Right lobe of liver (tissue), 6 donors: ENCODE results near the gene PRKG2. TPM values are rescaled to one million over a fixed set of nuclear protein-coding genes. Genes with fewer than 3 reads are reported as not detected.

ENCODE experiments used
- ATAC-seq, 4 donors: fragments of 200-7000 bp; cut with Tn5 transposase; one replicate each; pipeline ENCODE4 v1.9.1; 2020; ENCODE audit warnings: mild to moderate bottlenecking in 4 of 4, moderate library complexity in 4 of 4
- DNase-seq, 3 donors: peaks; one replicate each; pipeline ENCODE4 v3.0.0-alpha.2; 2020
- H3K27ac ChIP-seq, 3 donors: fragments of 200-600 bp; one replicate each; pipeline ENCODE4 v1.8.0; 2022
- H3K27me3 ChIP-seq, 2 donors: fragments of 200-600 bp; one replicate each; pipeline ENCODE4 v1.8.0; 2022
- H3K36me3 ChIP-seq, 4 donors: fragments of 200-600 bp; sonication (generic) in 1 of 4; one replicate each; pipeline versions ENCODE4 v1.5.1 to v1.8.0; 2017 to 2022; ENCODE audit warnings: control low read depth in 1 of 4
- H3K4me1 ChIP-seq, 4 donors: fragments of 200-600 bp; sonication (generic) in 1 of 4; one replicate each; pipeline versions ENCODE4 v1.5.1 to v1.8.0; 2017 to 2022; ENCODE audit warnings: control low read depth in 1 of 4
- H3K4me3 ChIP-seq, 3 donors: fragments of 200-600 bp; one replicate each; pipeline ENCODE4 v1.8.0; 2022
- H3K9me3 ChIP-seq, 4 donors: fragments of 200-600 bp; sonication (generic) in 1 of 4; one replicate each; pipeline versions ENCODE4 v1.5.1 to v1.8.0; 2017 to 2022; ENCODE audit warnings: control low read depth in 1 of 4
- POLR2A ChIP-seq: fragments of 450-650 bp; IDR thresholded peaks from one replicate; pipeline ENCODE4 v1.6.1; 2017; ENCODE audit warnings: antibody characterized with exemption, mild to moderate bottlenecking
- WGBS: methylation state at CpG from one replicate; pipeline ENCODE4 v1.1.6; 2018; ENCODE audit warnings: low coverage, low lambda C conversion rate; ENCODE audit not compliant: insufficient coverage; ENCODE audit errors: missing lambda C conversion rate; 5-methylcytosine and 5-hydroxymethylcytosine counted together
- intact Hi-C, 2 donors: fragments of 100-400 bp; cut with DNase I; formaldehyde crosslinking; loops; one replicate each; pipeline versions ENCODE4 v1.11.2 to v1.14.1; 2022
- total RNA-seq, 6 experiments: library from RNA; depleted of rRNA in 2 of 6; stranded (reverse); fragments of >200 nt in 2 of 6; fragmentation: NEBNext Ultra II Directional in 3 of 6; extraction: Animal tissue kit (Norgen Biotek cat#: 25700) in 3 of 6; gene quantifications; one replicate each; pipeline versions ENCODE4 v1.1.0 to v1.2.4, GENCODE V29; 2016 to 2023
- TF ChIP-seq, protein P1 (sequence below), 4 donors: fragments of 200-600 bp in 3 of 4; fragments of 450-650 bp in 1 of 4; IDR thresholded peaks; one replicate each; pipeline versions ENCODE4 v1.5.1 to v1.8.0; 2016 to 2022; ENCODE audit warnings: antibody characterized with exemption in 4 of 4, mild to moderate bottlenecking in 2 of 4
- donor health status: DM: no; HTN: yes; CAD: no.
- donor health status: DM: no; HTN: no; CAD: no.
- donor health status: DM: no; HTN: no; CAD: no.
- donor health status: DM: no; HTN: yes; CAD: no.
- donor health status: DM: no; HTN: yes; CAD: no.

The PRKG2 gene
- total RNA-seq, 6 experiments from 2014 or later = 0.17 TPM; not detected in 5

DNA sequence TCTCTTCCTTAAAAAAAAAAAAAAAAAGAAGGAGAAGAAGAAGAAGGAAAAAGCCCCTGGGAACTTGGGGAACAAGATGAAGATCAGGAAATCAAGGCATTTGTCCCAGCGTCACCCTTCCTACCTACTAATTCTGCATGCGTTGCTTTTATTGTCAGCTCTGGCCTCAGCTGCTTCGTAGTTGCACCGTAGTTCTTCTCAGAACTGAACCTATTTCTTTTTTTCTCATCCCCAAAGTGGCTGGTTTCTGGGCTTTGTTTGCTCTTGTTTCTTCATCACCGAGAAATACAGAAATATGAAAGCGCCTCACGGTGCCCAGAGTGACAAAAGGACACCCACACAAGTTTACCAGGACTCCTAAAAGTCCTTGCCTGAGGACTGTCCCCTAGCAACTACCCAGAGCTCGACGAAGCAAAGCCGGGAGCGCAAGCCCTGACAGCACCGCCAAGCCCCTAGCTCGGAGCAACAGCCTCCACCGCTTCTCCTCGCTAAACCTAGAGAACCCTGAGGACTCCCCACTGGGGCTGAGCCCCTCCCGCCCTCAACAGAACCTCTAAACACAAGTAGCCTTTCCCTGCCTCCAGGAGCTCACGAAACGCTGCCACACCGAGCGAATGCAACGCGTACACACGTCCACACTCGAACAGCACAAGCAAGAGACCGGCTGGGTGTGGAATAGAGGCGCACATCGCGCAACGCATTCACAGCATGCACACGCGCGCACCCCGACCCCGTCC, 710 bp downstream of the PRKG2 start:
- no peaks in the 10 kb centered on the region for H3K4me1 ChIP-seq
- WGBS = 6% methylated on average over 29 of the region's 34 CpGs
- TF ChIP-seq, protein P1, sequence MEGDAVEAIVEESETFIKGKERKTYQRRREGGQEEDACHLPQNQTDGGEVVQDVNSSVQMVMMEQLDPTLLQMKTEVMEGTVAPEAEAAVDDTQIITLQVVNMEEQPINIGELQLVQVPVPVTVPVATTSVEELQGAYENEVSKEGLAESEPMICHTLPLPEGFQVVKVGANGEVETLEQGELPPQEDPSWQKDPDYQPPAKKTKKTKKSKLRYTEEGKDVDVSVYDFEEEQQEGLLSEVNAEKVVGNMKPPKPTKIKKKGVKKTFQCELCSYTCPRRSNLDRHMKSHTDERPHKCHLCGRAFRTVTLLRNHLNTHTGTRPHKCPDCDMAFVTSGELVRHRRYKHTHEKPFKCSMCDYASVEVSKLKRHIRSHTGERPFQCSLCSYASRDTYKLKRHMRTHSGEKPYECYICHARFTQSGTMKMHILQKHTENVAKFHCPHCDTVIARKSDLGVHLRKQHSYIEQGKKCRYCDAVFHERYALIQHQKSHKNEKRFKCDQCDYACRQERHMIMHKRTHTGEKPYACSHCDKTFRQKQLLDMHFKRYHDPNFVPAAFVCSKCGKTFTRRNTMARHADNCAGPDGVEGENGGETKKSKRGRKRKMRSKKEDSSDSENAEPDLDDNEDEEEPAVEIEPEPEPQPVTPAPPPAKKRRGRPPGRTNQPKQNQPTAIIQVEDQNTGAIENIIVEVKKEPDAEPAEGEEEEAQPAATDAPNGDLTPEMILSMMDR (IDR thresholded peaks at IDR 0.05) = no peak
- TF ChIP-seq POLR2A = no peak
- H3K9me3 ChIP-seq = no peaks in the 10 kb centered on the region
- DNase-seq = no peak
- no peaks in the 10 kb centered on the region for H3K36me3 ChIP-seq
- H3K4me3 ChIP-seq = peak overlapping the region in 1 of 3 donors; percentile 7
- intact Hi-C loops = no loop called here
- ATAC-seq = peak in 1 of 4 donors; percentile 22
- H3K27ac ChIP-seq = no peak overlapping the region
- peaks cover 0 to 4% of the 10 kb centered on the region in 2 donors for H3K27me3 ChIP-seq

GRCh38 chr4:81213671-81214070, 1.4 kb downstream of the PRKG2 start:
- ATAC-seq = no peak

DNA sequence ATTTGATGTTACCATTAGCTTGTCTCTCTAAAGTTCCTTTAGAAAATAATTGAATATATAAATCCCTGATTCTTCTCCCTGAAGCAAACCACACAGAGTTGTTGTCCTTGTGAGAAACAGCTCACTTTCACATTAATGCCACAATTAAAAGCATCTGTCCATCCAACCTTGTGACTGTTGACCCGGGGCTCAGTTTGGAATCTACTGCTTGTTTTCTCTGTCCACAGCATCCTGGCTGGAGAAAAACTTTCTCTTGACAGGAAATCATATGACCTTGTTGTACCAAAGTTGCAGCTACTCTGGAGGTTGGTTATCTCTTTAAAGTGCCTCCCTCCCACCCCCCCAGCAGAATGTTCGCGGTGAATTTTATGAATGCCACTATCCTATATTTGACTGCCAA, 3.1 kb downstream of the PRKG2 start:
- Histone ChIP-seq H3K4me1 (no peaks in the 10 kb centered on the region), H3K9me3 (no peaks in the 10 kb centered on the region), H3K36me3 (no peaks in the 10 kb centered on the region), H3K27me3 (peaks cover 0 to 4% of the 10 kb centered on the region in 2 donors), H3K4me3 (no peak overlapping the region), H3K27ac (no peak overlapping the region)
- DNase-seq (no peak), ATAC-seq (no peak)
- intact Hi-C loops = no loop called here
- 40% methylated on average over 3 of the region's 3 CpGs for WGBS
- TF ChIP-seq, protein P1 (IDR thresholded peaks at IDR 0.05) = no peak
- no peak for TF ChIP-seq POLR2A

More at GRCh38 chr4:81213671-81214070, 1.4 kb downstream of the PRKG2 start:
- Histone ChIP-seq H3K4me3 (no peak overlapping the region), H3K27me3 (peaks cover 0 to 4% of the 10 kb centered on the region in 2 donors), H3K36me3 (no peaks in the 10 kb centered on the region), H3K27ac (no peak overlapping the region), H3K9me3 (no peaks in the 10 kb centered on the region), H3K4me1 (no peaks in the 10 kb centered on the region)
- WGBS = 30% methylated on average over 6 of the region's 6 CpGs
- intact Hi-C loops = no loop called here
- DNase-seq = no peak
- TF ChIP-seq POLR2A = no peak
- TF ChIP-seq, protein P1 (IDR thresholded peaks at IDR 0.05) = no peak

DNA sequence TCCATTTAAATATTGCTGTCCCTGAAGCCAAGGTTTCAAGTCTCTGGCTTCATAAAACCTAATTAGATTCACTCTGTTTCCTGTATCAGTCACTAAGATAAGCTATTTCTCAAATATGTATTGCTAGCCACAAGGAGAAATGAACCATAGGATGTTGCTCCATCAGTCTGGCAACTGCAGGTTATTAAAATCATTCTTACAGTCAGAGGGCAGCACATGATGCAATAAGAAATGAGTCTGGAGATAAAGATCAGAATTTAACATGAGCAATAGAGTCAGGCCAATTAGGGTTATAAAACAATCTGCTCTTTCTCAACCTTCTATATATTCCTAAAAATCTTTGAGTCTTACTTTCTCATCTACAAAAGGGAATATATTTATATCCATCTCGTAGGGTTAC, 7.2 kb downstream of the PRKG2 start:
- no peak overlapping the region for H3K4me3 ChIP-seq
- intact Hi-C loops = no loop called here
- DNase-seq = no peak

More for the DNA sequence above, 7.2 kb downstream of the PRKG2 start:
- no peak overlapping the region for H3K27ac ChIP-seq
- ATAC-seq = no peak
- no peaks in the 10 kb centered on the region for H3K4me1 ChIP-seq
- no peaks in the 10 kb centered on the region for H3K36me3 ChIP-seq
- 25% methylated on average over 1 of the region's 1 CpG for WGBS
- H3K27me3 ChIP-seq = no peaks in the 10 kb centered on the region
- TF ChIP-seq, protein P1 (IDR thresholded peaks at IDR 0.05) = no peak
- TF ChIP-seq POLR2A = no peak
- H3K9me3 ChIP-seq = no peaks in the 10 kb centered on the region
